ENCODE results near the gene OSM. TPM values are rescaled to one million over a fixed set of nuclear protein-coding genes. Genes with fewer than 3 reads are reported as not detected.

Gene OSM
- total RNA-seq, 2 experiments from 2014 or later, result 122 to 141 TPM

DNA sequence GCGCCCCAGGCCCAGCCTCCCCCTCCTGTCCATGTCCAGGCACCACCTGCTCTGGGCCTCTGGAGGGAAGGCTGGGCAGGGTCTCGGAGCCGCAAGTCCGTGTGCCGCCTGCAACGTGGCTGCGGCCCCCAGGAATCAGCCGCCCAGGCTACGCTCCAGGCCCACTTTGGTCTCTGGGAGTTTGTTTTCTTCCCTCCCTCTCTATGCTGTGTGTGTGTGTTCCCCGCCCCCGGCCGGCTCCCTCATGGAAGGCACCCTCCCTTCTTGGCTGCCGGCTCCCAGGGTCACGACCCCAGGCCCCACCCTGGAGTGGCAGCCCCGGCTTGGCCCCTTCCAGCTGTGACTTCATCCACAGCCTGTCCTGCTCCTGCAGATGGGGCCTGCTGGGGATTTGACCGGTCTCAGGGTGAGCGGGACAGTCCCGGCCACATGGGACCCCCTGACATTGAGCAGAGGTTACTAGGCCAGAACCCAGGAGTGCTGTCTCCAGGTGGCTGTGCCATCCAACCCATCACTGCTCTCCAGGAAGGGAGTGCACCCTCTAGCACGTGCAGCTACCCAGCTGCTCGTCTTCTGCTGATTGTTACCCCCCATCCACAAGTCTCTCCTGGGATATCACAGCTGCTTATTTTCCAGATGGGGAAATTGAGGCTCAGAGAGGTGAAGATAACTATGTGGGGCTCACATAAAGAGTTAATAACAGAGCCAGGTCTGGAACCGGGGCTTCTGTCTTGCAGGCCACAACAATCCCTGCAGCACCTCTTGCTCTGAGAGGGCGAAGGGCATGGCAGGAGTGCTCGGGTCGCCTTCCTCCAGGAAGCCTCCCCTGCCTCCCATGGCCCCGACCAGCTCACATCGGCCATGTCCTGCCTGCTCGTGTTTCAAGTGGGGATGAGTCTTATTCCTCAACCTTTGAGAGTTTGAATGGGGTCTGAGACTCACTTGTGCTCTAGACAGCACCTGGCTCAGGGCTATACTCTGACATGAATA is 17.3 kb downstream of the OSM start:
- DNase-seq, result no peak
- Mint-ChIP-seq H3K27ac (no peak overlapping the region), H3K4me3 (no peak overlapping the region), H3K36me3 (peaks cover 14% of the 10 kb centered on the region), H3K27me3 (peaks cover 3% of the 10 kb centered on the region), H3K9me3 (ENCODE audit: low read depth) (no peaks in the 10 kb centered on the region), H3K4me1 (peaks cover 79% of the 10 kb centered on the region)
- ATAC-seq, result no peak
- CTCF ChIA-PET, result interaction anchor here (1.0 to 2.3 kb wide), 6 partner anchors 12 to 141 kb away, joined by 3 to 10 read pairs (median 3); no protein-coding TSS in a partner anchor

DNA sequence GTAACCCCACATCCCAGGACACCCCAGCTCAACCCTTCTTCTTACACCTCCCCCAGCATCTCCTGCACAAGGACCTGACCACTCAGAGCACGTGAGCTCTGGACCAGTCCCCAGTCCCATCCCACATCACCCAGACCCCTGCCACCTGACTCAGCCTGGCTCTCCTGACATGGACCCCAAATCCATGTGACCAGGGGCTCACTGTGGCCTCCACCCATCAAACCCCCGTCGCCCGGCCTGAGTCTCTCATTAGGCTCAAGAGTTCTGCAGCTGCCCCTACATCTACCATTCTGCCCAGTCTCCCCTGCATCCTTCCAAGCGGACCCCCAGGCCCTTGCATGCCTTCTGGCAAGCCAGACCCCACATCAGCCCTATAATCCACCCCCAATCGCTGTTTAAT is 18.2 kb downstream of the OSM start:
- DNase-seq (no peak), ATAC-seq (no peak)
- H3K4me1 Mint-ChIP-seq, result peaks cover 81% of the 10 kb centered on the region
- peaks cover 3% of the 10 kb centered on the region for H3K27me3 Mint-ChIP-seq
- H3K27ac Mint-ChIP-seq, result peak overlapping the region; percentile 51
- H3K9me3 Mint-ChIP-seq (ENCODE audit: low read depth), result no peaks in the 10 kb centered on the region
- peaks cover 23% of the 10 kb centered on the region for H3K36me3 Mint-ChIP-seq
- H3K4me3 Mint-ChIP-seq, result no peak overlapping the region
- CTCF ChIA-PET, result interaction anchor here (1.0 to 1.5 kb wide), 3 partner anchors 13 to 140 kb away, joined by 3 to 10 read pairs (median 3); no protein-coding TSS in a partner anchor

- CTCF ChIA-PET, result interaction anchor here (1.5 kb wide), 2 partner anchors 13 to 139 kb away, joined by 3 to 10 read pairs; no protein-coding TSS in a partner anchor
- no peak for DNase-seq
- H3K4me3 Mint-ChIP-seq, result peak overlapping the region; percentile 92
- peaks cover 28% of the 10 kb centered on the region for H3K36me3 Mint-ChIP-seq
- peaks cover 3% of the 10 kb centered on the region for H3K27me3 Mint-ChIP-seq
- peaks cover 81% of the 10 kb centered on the region for H3K4me1 Mint-ChIP-seq
- ATAC-seq, result no peak
- H3K27ac Mint-ChIP-seq, result no peak overlapping the region
- no peaks in the 10 kb centered on the region for H3K9me3 Mint-ChIP-seq (ENCODE audit: low read depth)
These were observed 18.7 kb downstream of the OSM start for GRCh38 chr22:30247974-30248373.

DNA sequence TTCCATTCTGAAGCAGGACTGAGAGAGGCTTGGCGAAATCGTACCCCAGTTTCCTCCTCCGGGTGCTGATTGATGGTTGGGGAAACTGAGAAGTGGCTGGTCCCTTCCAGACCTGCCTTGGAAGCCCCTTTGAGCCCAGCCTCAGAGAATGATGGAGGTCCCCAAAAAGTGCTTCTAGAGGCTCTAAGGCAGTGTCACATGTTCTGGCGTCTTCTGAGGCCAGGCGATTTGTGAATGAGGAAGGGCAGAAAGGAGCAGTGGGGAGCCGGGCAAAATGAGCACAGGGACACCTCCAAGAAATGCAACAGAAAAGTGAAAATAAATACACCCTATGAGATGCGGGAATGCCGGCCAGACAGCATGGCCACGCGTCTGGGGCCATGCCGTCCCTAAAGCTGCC is 19.1 kb downstream of the OSM start:
- peak overlapping the region; percentile 92 for H3K4me3 Mint-ChIP-seq
- DNase-seq (no peak), ATAC-seq (no peak)
- peaks cover 3% of the 10 kb centered on the region for H3K27me3 Mint-ChIP-seq
- peaks cover 32% of the 10 kb centered on the region for H3K36me3 Mint-ChIP-seq
- no peaks in the 10 kb centered on the region for H3K9me3 Mint-ChIP-seq (ENCODE audit: low read depth)
- CTCF ChIA-PET, result interaction anchor here (1.5 kb wide), 1 partner anchor 139 kb away, joined by 10 read pairs; no protein-coding TSS in a partner anchor
- H3K27ac Mint-ChIP-seq, result peak overlapping the region; percentile 77
- H3K4me1 Mint-ChIP-seq, result peaks cover 81% of the 10 kb centered on the region

- no peak for DNase-seq
- H3K36me3 Mint-ChIP-seq, result peaks cover 35% of the 10 kb centered on the region
- CTCF ChIA-PET, result interaction anchor here (1.5 to 1.6 kb wide), 5 partner anchors 8 to 135 kb away, joined by 4 to 6 read pairs (median 5); no protein-coding TSS in a partner anchor
- peaks cover 3% of the 10 kb centered on the region for H3K27me3 Mint-ChIP-seq
- H3K4me1 Mint-ChIP-seq, result peaks cover 78% of the 10 kb centered on the region
- H3K9me3 Mint-ChIP-seq (ENCODE audit: low read depth), result no peaks in the 10 kb centered on the region
- H3K27ac Mint-ChIP-seq, result peak overlapping the region; percentile 77
- peak overlapping the region; percentile 92 for H3K4me3 Mint-ChIP-seq
- ATAC-seq, result peak; percentile 28
These were observed 19.8 kb downstream of the OSM start for GRCh38 chr22:30246814-30247376.

DNA sequence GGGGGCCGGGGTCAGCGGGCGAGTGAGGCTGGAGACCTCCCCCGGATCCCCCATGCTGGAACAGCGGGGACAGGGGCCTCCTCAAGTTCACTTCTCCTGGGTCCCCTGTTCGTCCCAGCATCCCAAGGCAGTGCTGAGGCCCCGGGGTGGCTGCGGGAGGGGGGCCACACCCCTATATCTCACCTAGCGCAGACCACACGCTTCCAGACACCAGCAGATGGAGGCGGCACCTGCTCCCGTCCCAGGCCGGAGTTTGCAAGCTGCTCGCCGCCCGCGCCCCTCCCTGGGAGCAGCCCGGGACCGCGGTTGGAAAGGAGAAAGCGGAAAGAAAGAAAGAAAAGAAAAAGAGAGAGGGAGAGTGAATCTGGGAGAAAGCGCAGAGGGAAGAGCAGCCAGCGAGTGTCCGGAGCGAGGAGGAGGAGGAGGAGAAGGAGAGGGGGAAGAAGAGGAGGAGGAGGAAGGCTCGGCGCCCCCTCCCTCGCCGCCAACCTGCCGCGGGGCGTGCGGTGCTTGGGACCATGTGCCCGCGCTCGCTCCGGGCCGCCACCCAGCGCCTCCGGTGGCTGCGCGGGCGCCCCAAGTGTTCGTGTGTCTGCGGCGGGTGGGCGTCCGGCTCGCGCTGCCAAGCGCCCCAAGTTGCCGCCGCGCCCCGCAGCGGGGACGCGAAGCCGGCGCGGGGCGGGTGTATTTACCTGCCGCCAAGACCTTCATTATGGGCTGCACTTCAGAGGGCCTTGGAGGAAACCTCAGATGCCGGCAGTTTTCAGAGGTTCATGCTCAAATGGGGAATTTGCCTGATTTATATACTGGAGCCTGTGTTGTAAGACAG is 20.5 kb downstream of the OSM start, which contains the start of gene LIF:
Gene LIF (minus strand): TSS at position 775 of the 829 bp plus-strand sequence. CDS start 64 bp downstream, at position 711.
- H3K4me1 Mint-ChIP-seq, result peaks cover 75% of the 10 kb centered on the region
- CTCF ChIA-PET, result interaction anchor here (0.8 to 3.1 kb wide), 8 partner anchors 9 to 138 kb away, joined by 3 to 23 read pairs (median 5); no protein-coding TSS in a partner anchor
- no peaks in the 10 kb centered on the region for H3K9me3 Mint-ChIP-seq (ENCODE audit: low read depth)
- peak; percentile 74 for ATAC-seq
- H3K4me3 Mint-ChIP-seq, result peak within 1 kb of the TSS; percentile 92
- peak within 1 kb of the TSS; percentile 95 for H3K27ac Mint-ChIP-seq
- H3K27me3 Mint-ChIP-seq, result peaks cover 3% of the 10 kb centered on the region
- DNase-seq, result peak; percentile 71
- H3K36me3 Mint-ChIP-seq, result peaks cover 38% of the 10 kb centered on the region

- H3K9me3 Mint-ChIP-seq (ENCODE audit: low read depth), result no peaks in the 10 kb centered on the region
- H3K36me3 Mint-ChIP-seq, result peaks cover 47% of the 10 kb centered on the region
- H3K27me3 Mint-ChIP-seq, result peaks cover 3% of the 10 kb centered on the region
- DNase-seq, result no peak
- H3K4me3 Mint-ChIP-seq, result peak overlapping the region; percentile 92
- peak overlapping the region; percentile 95 for H3K27ac Mint-ChIP-seq
- CTCF ChIA-PET, result interaction anchor here (0.8 to 3.1 kb wide), 11 partner anchors 10 to 137 kb away, joined by 3 to 23 read pairs (median 5); partner anchors contain the start of gene OSM
- H3K4me1 Mint-ChIP-seq, result peaks cover 74% of the 10 kb centered on the region
- ATAC-seq, result peak; percentile 2
These were observed 21.3 kb downstream of the OSM start for GRCh38 chr22:30245181-30245984.

DNA sequence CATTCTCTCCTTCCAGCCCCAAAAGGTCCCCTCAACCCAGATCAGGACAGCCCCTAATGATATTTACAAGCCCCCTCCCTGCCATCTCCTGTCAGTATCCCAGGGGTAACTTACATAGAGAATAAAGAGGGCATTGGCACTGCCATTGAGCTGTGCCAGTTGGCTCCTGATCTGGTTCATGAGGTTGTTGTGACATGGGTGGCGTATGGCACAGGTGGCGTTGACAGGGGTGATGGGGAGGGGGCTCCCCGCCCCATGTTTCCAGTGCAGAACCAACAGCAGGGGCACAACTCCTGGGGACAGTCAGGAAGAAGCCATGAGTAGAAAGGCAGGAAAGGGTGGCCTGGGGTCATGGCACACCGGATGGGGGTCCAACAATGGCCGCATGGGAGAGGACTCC is 22.0 kb downstream of the OSM start:
- ATAC-seq (no peak), DNase-seq (no peak)
- Mint-ChIP-seq H3K4me1 (peaks cover 69% of the 10 kb centered on the region), H3K27ac (peak overlapping the region; percentile 95), H3K4me3 (peak overlapping the region; percentile 92), H3K36me3 (peaks cover 47% of the 10 kb centered on the region), H3K9me3 (ENCODE audit: low read depth) (no peaks in the 10 kb centered on the region), H3K27me3 (peaks cover 3% of the 10 kb centered on the region)
- CTCF ChIA-PET, result interaction anchor here (1.0 to 3.1 kb wide), 4 partner anchors 19 to 137 kb away, joined by 3 to 23 read pairs (median 6); partner anchors contain the start of gene OSM

DNA sequence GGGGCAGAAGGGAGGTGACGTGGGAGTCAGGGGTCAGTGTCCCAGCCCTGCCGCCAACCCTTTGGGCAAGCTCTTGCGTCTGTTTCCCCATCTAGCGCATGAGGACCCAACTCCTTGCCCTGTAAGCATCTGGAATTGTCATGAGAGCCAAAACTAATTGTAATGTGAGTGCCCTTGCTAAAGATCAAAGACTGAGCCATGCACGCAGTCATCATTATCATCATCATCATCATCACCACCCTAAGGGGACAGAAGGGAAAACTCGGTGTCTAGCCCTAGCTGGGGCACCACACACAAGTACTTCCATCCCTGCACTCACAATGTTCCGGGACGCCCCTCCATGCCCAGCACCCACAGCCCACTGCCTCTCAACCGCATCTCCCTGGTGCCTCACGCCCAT is 22.6 kb downstream of the OSM start:
- Mint-ChIP-seq H3K9me3 (ENCODE audit: low read depth) (no peaks in the 10 kb centered on the region), H3K36me3 (peaks cover 47% of the 10 kb centered on the region), H3K27ac (peak overlapping the region; percentile 95), H3K4me1 (peaks cover 66% of the 10 kb centered on the region), H3K4me3 (peak overlapping the region; percentile 92), H3K27me3 (peaks cover 3% of the 10 kb centered on the region)
- CTCF ChIA-PET, result interaction anchor here (2.1 to 3.1 kb wide), 3 partner anchors 20 to 136 kb away, joined by 5 to 23 read pairs (median 7); no protein-coding TSS in a partner anchor
- ATAC-seq (no peak), DNase-seq (no peak)

GRCh38 chr22:30243661-30244060 is 23.0 kb downstream of the OSM start:
- Mint-ChIP-seq H3K36me3 (peaks cover 47% of the 10 kb centered on the region), H3K27ac (peak overlapping the region; percentile 95)

DNA sequence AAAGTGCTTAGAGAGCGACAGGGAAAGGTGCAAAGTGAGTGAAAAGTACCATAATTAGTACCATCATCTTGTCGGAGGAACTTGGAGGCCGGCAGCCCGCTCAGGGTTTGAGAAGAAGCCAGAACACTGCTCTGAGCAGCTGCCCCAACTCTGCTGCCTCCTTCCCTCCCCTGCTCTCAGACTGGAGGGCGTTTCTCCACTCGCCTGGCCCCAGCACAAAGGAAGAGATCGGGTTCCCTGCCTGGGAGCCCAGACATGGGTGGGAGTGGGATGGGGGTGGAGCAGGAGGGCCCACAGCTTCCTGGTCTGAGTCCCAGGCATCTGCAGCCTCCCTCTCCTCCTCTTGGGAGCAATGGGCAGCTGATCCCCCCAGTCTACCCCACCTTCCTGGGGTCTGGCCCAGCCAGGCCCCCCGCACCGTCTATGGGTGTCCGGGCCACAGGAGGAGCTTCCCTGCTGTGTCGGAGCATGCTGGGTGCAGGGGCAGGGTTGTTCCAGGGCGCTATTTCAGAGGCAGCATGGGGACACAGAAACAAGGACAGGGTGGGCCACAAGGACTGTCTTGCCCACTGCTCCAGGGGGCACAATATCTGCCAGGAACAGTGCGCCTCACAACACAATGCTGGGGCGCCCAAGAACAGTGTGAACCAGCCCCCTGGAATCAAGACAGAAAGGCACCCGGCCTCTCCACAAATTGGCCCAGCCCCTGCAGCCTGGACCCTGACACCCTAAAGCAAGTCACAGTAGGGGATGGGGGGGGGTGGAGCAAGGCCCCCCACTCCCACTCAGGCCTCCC is 24.9 kb downstream of the OSM start:
- H3K36me3 Mint-ChIP-seq, result peaks cover 47% of the 10 kb centered on the region
- H3K9me3 Mint-ChIP-seq (ENCODE audit: low read depth), result no peaks in the 10 kb centered on the region
- no peaks in the 10 kb centered on the region for H3K27me3 Mint-ChIP-seq
- peaks cover 53% of the 10 kb centered on the region for H3K4me1 Mint-ChIP-seq
- H3K4me3 Mint-ChIP-seq, result peak overlapping the region; percentile 33
- DNase-seq, result no peak
- H3K27ac Mint-ChIP-seq, result peak overlapping the region; percentile 71
- CTCF ChIA-PET, result interaction anchor here (1.0 kb wide), 1 partner anchor 14 kb away, joined by 3 read pairs; no protein-coding TSS in a partner anchor
- no peak for ATAC-seq

More at GRCh38 chr22:30243661-30244060, 23.0 kb downstream of the OSM start:
- DNase-seq (no peak), ATAC-seq (no peak)
- H3K4me1 Mint-ChIP-seq, result peaks cover 66% of the 10 kb centered on the region
- CTCF ChIA-PET, result interaction anchor here (2.1 to 3.1 kb wide), 3 partner anchors 20 to 136 kb away, joined by 5 to 23 read pairs (median 7); no protein-coding TSS in a partner anchor
- no peaks in the 10 kb centered on the region for H3K9me3 Mint-ChIP-seq (ENCODE audit: low read depth)
- peak overlapping the region; percentile 92 for H3K4me3 Mint-ChIP-seq
- peaks cover 3% of the 10 kb centered on the region for H3K27me3 Mint-ChIP-seq

All from activated CD8-positive, alpha-beta memory T cell treated with anti-CD3 and anti-CD28 coated beads, Interleukin-2, amount 10 ng/mL, durations not matched to agents 7 days and 5 days (primary cell).